Heart right ventricle (tissue), 16 donors: ENCODE measurements around the gene DHX40. TPM values are rescaled to one million over a fixed set of nuclear protein-coding genes. Genes with fewer than 3 reads are reported as not detected.

ENCODE experiments used
- ATAC-seq, 8 donors: fragments of 200-7000 bp; cut with Tn5 transposase; one replicate each; pipeline ENCODE4 v1.9.1; 2020; ENCODE audit warnings: mild to moderate bottlenecking in 8 of 8, moderate library complexity in 8 of 8, moderate number of reproducible peaks in 1 of 8
- DNase-seq, 2 donors: peaks; one replicate each; pipeline ENCODE4 v3.0.0-alpha.2; 2020
- H3K27ac ChIP-seq, 10 donors: fragments of 200-600 bp; sonication (generic) in 2 of 10; one replicate each; pipeline versions ENCODE4 v1.5.0 to v1.8.0; 2020 to 2022; ENCODE audit warnings: mild to moderate bottlenecking in 3 of 10
- H3K27me3 ChIP-seq, 7 donors: fragments of 200-600 bp; one replicate each; pipeline ENCODE4 v1.8.0; 2021 to 2022; ENCODE audit warnings: mild to moderate bottlenecking in 2 of 7
- H3K36me3 ChIP-seq, 9 donors: fragments of 200-600 bp; sonication (generic) in 1 of 9; one replicate each; pipeline versions ENCODE4 v1.5.0 to v1.8.0; 2020 to 2022; ENCODE audit warnings: mild to moderate bottlenecking in 2 of 9
- H3K4me1 ChIP-seq, 9 donors: fragments of 200-600 bp; sonication (generic) in 1 of 9; one replicate each; pipeline versions ENCODE4 v1.5.0 to v1.8.0; 2020 to 2022; ENCODE audit warnings: mild to moderate bottlenecking in 4 of 9
- H3K4me3 ChIP-seq, 10 donors: fragments of 200-600 bp; sonication (generic) in 2 of 10; one replicate each; pipeline versions ENCODE4 v1.5.0 to v1.8.0; 2020 to 2022; ENCODE audit warnings: mild to moderate bottlenecking in 7 of 10, moderate library complexity in 2 of 10
- H3K9me3 ChIP-seq, 11 donors: fragments of 200-600 bp in 10 of 11; sonication (generic) in 2 of 11; one replicate each; pipeline versions ENCODE4 v1.5.0 to v1.8.0; 2013 to 2022; ENCODE audit warnings: mild to moderate bottlenecking in 2 of 11, control low read depth in 1 of 11, moderate library complexity in 1 of 11
- WGBS, 2 donors: extraction: QIAGEN DNeasy Blood & Tissue Kit; methylation state at CpG; one replicate each; pipeline ENCODE4 v1.1.7; 2013; ENCODE audit warnings: inconsistent platforms in 1 of 2; 5-methylcytosine and 5-hydroxymethylcytosine counted together
- intact Hi-C, 10 donors: fragments of 100-400 bp; cut with DNase I; formaldehyde crosslinking; loops; one replicate each; pipeline versions ENCODE4 v1.11.1 to v1.14.2; 2022
- polyA plus RNA-seq, 2 donors: library from polyadenylated mRNA; stranded (reverse); fragments of 200-250 nt; gene quantifications; one replicate each; pipeline ENCODE4 v1.2.3, GENCODE V29; 2013
- total RNA-seq, 10 donors: library from RNA; stranded (reverse); fragmentation: NEBNext Ultra II Directional in 3 of 10; extraction: Animal tissue kit (Norgen Biotek cat#: 25700) in 3 of 10; gene quantifications; one replicate each; pipeline versions ENCODE4 v1.2.1 to v1.2.4, GENCODE V29; 2021 to 2023
- TF ChIP-seq, protein P1 (sequence below), 9 donors: fragments of 200-600 bp; sonication (generic) in 2 of 9; IDR thresholded peaks; one replicate each; pipeline versions ENCODE4 v1.5.0 to v1.8.0; 2021 to 2022; ENCODE audit warnings: antibody characterized with exemption in 9 of 9, mild to moderate bottlenecking in 5 of 9, moderate library complexity in 1 of 9
- donor health status: Arrhythmogenic right ventricular cardiomyopathy.
- donor health status: ischemic (EF 13 %, LVEDD 7.1; RV severe dilation, severe dysfunction).
- donor health status: healthy with polysubstance abuse.
- donor health status: DM: no; HTN: yes; CAD: no.
- donor health status: DM: no; HTN: no; CAD: no.
- donor health status: ischemic (EF 25% LVEDD 6.9; RV normal size, moderate dysfunction).
- donor health status: ischemic (EF 25% LVEDD 5.7; RV mildly dilated, moderate dysfunction).
- donor health status: healthy.
- donor health status: DM: yes; HTN: yes; CAD: no.
- donor health status: Ischemic cardiomyopathy.
- donor health status: ischemic (EF 35%, LVEDD 5.7; RV mildly dilated, moderate dysfunction).
- donor health status: nonischemic (EF 11% LVEDD 7.7; RV severe dilation, severe dysfunction).
- donor health status: DM: yes; HTN: yes; CAD: no.
- donor health status: PGD.
- donor health status: ischemic (EF 29% LVEDD 5.4; RV normal size, mild dysfunction).
- donor health status: nonischemic (EF 23%, LVEDD 6.1; RV moderate dilation, normal function).

The DHX40 gene
- total and polyA plus RNA-seq, 12 donors, result 6.9 to 22.9 (median 20.2) TPM

DNA sequence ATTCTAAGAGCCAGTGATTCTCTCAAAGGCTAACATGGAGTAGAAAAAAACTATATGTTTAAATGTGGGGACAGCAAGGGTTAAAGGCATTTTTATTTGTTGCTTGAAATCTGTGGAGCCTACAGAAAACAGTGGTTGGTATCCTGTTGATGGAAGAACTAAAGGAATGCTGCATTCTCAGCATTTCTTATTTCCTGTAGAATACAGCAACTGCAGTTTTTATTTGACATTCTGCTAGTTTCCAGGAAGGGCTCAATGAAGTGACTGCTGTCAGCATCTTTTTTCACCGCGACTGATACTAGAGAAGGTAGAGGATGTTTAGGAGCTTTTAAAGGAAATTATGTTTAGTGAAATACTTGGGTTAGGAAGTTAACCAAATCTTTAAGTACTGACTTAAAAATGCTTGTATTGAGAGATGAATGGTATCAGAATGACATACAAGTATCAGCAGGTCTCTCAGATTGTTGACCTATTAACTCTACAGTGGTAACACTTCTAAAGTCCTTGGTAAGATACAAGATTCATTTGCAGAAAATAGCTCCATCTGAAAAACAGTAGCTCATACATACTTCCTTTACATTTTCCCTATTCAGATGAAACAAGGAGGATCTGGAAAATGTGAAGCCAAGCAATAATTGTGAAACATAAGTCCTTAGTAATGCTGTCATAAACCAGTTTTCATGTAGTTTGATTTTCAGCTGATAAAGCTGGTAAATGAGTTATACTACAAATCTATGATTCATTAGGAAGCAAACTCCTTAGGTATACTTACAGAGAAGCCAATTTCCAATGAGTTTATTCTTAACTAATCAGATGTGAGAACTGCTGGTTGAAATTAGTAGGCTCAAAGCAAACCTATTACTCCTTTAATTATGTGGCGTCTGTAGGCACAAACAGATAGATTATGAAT is 69.5 kb downstream of the DHX40 start:
- peak overlapping the region in 4 of 10 donors; percentile 13 to 73 (median 46) for H3K27ac ChIP-seq
- DNase-seq, result no peak
- H3K4me3 ChIP-seq, result no peak overlapping the region
- peaks cover 0 to 14% (median 0%) of the 10 kb centered on the region in 9 donors for H3K36me3 ChIP-seq
- no peaks in the 10 kb centered on the region for H3K9me3 ChIP-seq
- intact Hi-C loops, result loop anchor here in 1 of 10 donors (10.0 kb wide), 1 partner anchor 210 kb away; no protein-coding TSS in a partner anchor
- peaks cover 4 to 95% (median 75%) of the 10 kb centered on the region in 9 donors for H3K4me1 ChIP-seq
- peak in 6 of 8 donors; percentile 48 to 66 (median 51) for ATAC-seq
- TF ChIP-seq, protein P1, sequence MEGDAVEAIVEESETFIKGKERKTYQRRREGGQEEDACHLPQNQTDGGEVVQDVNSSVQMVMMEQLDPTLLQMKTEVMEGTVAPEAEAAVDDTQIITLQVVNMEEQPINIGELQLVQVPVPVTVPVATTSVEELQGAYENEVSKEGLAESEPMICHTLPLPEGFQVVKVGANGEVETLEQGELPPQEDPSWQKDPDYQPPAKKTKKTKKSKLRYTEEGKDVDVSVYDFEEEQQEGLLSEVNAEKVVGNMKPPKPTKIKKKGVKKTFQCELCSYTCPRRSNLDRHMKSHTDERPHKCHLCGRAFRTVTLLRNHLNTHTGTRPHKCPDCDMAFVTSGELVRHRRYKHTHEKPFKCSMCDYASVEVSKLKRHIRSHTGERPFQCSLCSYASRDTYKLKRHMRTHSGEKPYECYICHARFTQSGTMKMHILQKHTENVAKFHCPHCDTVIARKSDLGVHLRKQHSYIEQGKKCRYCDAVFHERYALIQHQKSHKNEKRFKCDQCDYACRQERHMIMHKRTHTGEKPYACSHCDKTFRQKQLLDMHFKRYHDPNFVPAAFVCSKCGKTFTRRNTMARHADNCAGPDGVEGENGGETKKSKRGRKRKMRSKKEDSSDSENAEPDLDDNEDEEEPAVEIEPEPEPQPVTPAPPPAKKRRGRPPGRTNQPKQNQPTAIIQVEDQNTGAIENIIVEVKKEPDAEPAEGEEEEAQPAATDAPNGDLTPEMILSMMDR (IDR thresholded peaks at IDR 0.05), result no peak
- no peaks in the 10 kb centered on the region for H3K27me3 ChIP-seq
- 40 to 50% methylated on average over 3 of the region's 3 CpGs for WGBS, 2 donors

DNA sequence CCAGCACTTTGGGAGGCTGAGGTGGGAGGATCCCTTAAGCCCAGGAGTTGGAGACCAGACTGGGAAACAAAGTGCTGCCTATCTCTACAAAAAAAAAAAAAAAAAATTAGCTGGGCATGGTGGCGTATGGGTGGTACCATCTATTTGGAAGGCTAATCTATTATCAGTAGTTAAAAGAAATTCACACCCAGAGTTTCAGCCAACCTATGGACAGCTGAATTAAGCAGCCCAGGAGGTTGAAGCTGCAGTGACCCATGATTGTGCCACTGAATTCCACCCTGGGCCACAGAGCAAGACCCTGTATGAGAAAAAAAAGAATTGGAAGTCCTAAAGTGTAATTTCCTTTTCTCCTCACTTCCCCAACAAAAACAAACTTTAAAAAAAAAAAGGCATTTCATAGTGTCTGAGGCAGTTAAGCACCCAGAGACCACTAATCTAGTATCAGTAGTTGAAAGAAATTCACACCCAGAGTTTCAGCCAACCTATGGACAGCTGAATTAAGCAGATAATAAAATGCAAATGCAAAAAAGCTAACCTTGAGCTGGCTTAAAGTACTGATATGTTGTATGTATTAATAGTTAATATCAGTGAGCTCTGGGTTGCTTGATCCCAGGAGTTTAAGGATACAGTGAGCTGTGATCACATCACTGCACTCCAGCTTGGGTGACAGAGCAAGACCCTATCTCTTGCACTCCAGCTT is 72.4 kb downstream of the DHX40 start:
- Histone ChIP-seq H3K9me3 (no peaks in the 10 kb centered on the region), H3K27ac (no peak overlapping the region), H3K4me3 (no peak overlapping the region), H3K27me3 (no peaks in the 10 kb centered on the region), H3K4me1 (peaks cover 4 to 95% (median 72%) of the 10 kb centered on the region in 9 donors), H3K36me3 (peaks cover 0 to 9% (median 0%) of the 10 kb centered on the region in 9 donors)
- 64 to 93% methylated on average over 1 of the region's 1 CpG for WGBS, 2 donors
- intact Hi-C loops, result loop anchor here in 1 of 10 donors (10.0 kb wide), 1 partner anchor 207 kb away; no protein-coding TSS in a partner anchor
- TF ChIP-seq, protein P1 (IDR thresholded peaks at IDR 0.05), result no peak
- no peak for ATAC-seq
- no peak for DNase-seq

DNA sequence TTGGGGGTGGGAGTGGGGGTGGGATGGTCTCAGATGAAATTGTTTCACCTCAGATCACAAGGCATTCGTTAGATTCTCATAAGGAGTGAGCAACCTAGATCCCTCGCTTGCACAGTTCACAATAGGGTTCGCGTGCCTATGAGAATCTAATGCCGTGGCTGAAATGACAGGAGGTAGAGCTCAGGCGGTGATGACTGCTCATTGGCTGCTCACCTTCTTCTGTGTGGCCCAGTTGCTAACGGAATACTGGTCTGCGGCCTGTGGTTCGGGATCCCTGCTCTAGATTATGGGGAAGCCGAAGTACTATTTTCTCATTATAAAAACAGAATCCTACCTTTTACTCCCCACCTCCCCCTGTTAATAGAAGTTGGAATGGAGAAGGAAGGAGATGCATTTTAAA is 73.1 kb downstream of the DHX40 start:
- H3K9me3 ChIP-seq, result no peaks in the 10 kb centered on the region
- H3K27me3 ChIP-seq, result no peaks in the 10 kb centered on the region
- H3K36me3 ChIP-seq, result peaks cover 0 to 10% (median 0%) of the 10 kb centered on the region in 9 donors
- 64 to 66% methylated on average over 10 of the region's 10 CpGs for WGBS, 2 donors
- peaks cover 4 to 95% (median 71%) of the 10 kb centered on the region in 9 donors for H3K4me1 ChIP-seq
- intact Hi-C loops, result loop anchor here in 1 of 10 donors (10.0 kb wide), 1 partner anchor 206 kb away; no protein-coding TSS in a partner anchor
- H3K4me3 ChIP-seq, result no peak overlapping the region
- no peak for DNase-seq
- H3K27ac ChIP-seq, result peak overlapping the region in 1 of 10 donors; percentile 17
- peak in 2 of 8 donors; percentile 26 to 34 for ATAC-seq
- TF ChIP-seq, protein P1 (IDR thresholded peaks at IDR 0.05), result no peak
